IMR-90 (cell line): ENCODE data around the gene DAPK1. TPM values are rescaled to one million over a fixed set of nuclear protein-coding genes. Genes with fewer than 3 reads are reported as not detected.

ENCODE experiments used
- ATAC-seq: fragments of 200-7000 bp; cut with Tn5 transposase; 2 replicates; pipeline ENCODE4 v1.9.1; 2020; ENCODE audit warnings: low read depth, mild to moderate bottlenecking, moderate library complexity
- BruUV-seq: library from RNA; stranded (reverse); fragments of 400-500 nt; replicated peaks from 2 replicates; lab custom pipeline; 2021; lab: Mats Ljungman, UMichigan
- CTCF ChIA-PET: fragments of 300-600 bp; formaldehyde crosslinking; extraction: SDS; loops from one replicate; lab custom pipeline; 2021; ENCODE audit warnings: antibody characterized with exemption; lab: Yijun Ruan, JAX
- POLR2A ChIA-PET: fragments of 300-600 bp; sonication (Branson Sonifier 250); formaldehyde crosslinking; loops from one replicate; lab custom pipeline; 2022; ENCODE audit warnings: antibody characterized with exemption; ENCODE audit not compliant: unreplicated experiment; lab: Charles Lee
- DNase-seq: peaks from one replicate; pipeline ENCODE4 v3.0.0; 2013
- H2AFZ ChIP-seq: replicated peaks from 2 replicates; pipeline ENCODE3; 2013; ENCODE audit warnings: low read length, mild to moderate bottlenecking; ENCODE audit not compliant: poor library complexity
- H2AK5ac ChIP-seq: 2 replicates; pipeline ENCODE4 v1.6.1; 2013; ENCODE audit warnings: low read depth, low read length, inconsistent platforms
- H2AK9ac ChIP-seq: replicated peaks from 2 replicates; pipeline ENCODE3; 2013; ENCODE audit warnings: mild to moderate bottlenecking, low read depth, low read length, moderate library complexity; ENCODE audit not compliant: poor library complexity
- H2BK120ac ChIP-seq: 2 replicates; pipeline ENCODE4 v1.6.1; 2013; ENCODE audit warnings: low read depth, low read length, inconsistent platforms
- H2BK15ac ChIP-seq: 3 replicates; pipeline ENCODE4 v1.6.1; 2013; ENCODE audit warnings: low read depth, low read length, inconsistent platforms
- H2BK20ac ChIP-seq: 2 replicates; pipeline ENCODE4 v1.6.1; 2013; ENCODE audit warnings: low read depth, mild to moderate bottlenecking, inconsistent platforms, low read length, moderate library complexity
- H2BK5ac ChIP-seq: 2 replicates; pipeline ENCODE4 v1.6.1; 2013; ENCODE audit warnings: mild to moderate bottlenecking, low read depth, low read length, inconsistent platforms; ENCODE audit not compliant: poor library complexity, severe bottlenecking
- H3K14ac ChIP-seq: replicated peaks from 2 replicates; pipeline ENCODE4 v1.6.1; 2013; ENCODE audit warnings: low read depth, low read length, inconsistent platforms
- H3K18ac ChIP-seq: 2 replicates; pipeline ENCODE4 v1.6.1; 2013; ENCODE audit warnings: low read depth, low read length, control low read depth
- H3K23ac ChIP-seq: 2 replicates; pipeline ENCODE4 v1.6.1; 2013; ENCODE audit warnings: low read depth, low read length, inconsistent platforms
- H3K27ac ChIP-seq: 2 replicates; pipeline ENCODE4 v1.5.1; 2013; ENCODE audit warnings: mild to moderate bottlenecking, control low read depth, low read length; ENCODE audit not compliant: insufficient read depth
- H3K27me3 ChIP-seq: 2 replicates; pipeline ENCODE4 v1.6.1; 2013; ENCODE audit warnings: low read length; ENCODE audit not compliant: control insufficient read depth, insufficient read depth
- H3K36me3 ChIP-seq: 2 replicates; pipeline ENCODE4 v1.6.1; 2013; ENCODE audit warnings: low read length, mixed read lengths; ENCODE audit not compliant: control insufficient read depth, insufficient read depth
- H3K4ac ChIP-seq: 2 replicates; pipeline ENCODE4 v1.6.1; 2013; ENCODE audit warnings: low read depth, low read length, inconsistent platforms
- H3K4me1 ChIP-seq: 2 replicates; pipeline ENCODE4 v1.6.1; 2013; ENCODE audit warnings: low read length, mixed read lengths; ENCODE audit not compliant: control insufficient read depth, insufficient read depth
- H3K4me2 ChIP-seq: 2 replicates; pipeline ENCODE4 v1.6.1; 2013; ENCODE audit warnings: low read depth, mild to moderate bottlenecking, control low read depth, low read length, moderate library complexity
- H3K4me3 ChIP-seq: 2 replicates; pipeline ENCODE4 v1.5.1; 2013; ENCODE audit warnings: low read depth, mild to moderate bottlenecking, control low read depth, low read length, moderate library complexity; ENCODE audit not compliant: insufficient read depth
- H3K56ac ChIP-seq: 2 replicates; pipeline ENCODE4 v1.6.1; 2013; ENCODE audit warnings: low read length, inconsistent platforms; ENCODE audit not compliant: insufficient read depth; ENCODE audit errors: extremely low read depth
- H3K79me1 ChIP-seq, 2 experiments: 2 replicates each; pipeline ENCODE4 v1.6.1; 2013; ENCODE audit warnings: low read length in 2 of 2, inconsistent platforms in 1 of 2, low read depth in 1 of 2
- H3K9ac ChIP-seq: 2 replicates; pipeline ENCODE4 v1.6.1; 2013; ENCODE audit warnings: low read depth, low read length, control low read depth
- H3K9me1 ChIP-seq: 2 replicates; pipeline ENCODE4 v1.6.1; 2013; ENCODE audit warnings: low read length, inconsistent platforms; ENCODE audit not compliant: insufficient read depth
- H3K9me3 ChIP-seq: 2 replicates; pipeline ENCODE4 v1.6.1; 2013; ENCODE audit warnings: low read length; ENCODE audit not compliant: control insufficient read depth, insufficient read depth
- H4K20me1 ChIP-seq: 2 replicates; pipeline ENCODE4 v1.6.1; 2013; ENCODE audit warnings: low read length, inconsistent platforms; ENCODE audit not compliant: insufficient read depth
- H4K5ac ChIP-seq: 2 replicates; pipeline ENCODE4 v1.6.1; 2013; ENCODE audit warnings: mild to moderate bottlenecking, low read depth, low read length, control low read depth
- H4K8ac ChIP-seq, 2 experiments: 2 replicates each; pipeline ENCODE4 v1.6.1; 2013; ENCODE audit warnings: low read depth in 2 of 2, low read length in 2 of 2, control low read depth in 1 of 2, inconsistent platforms in 1 of 2
- H4K91ac ChIP-seq: 2 replicates; pipeline ENCODE4 v1.6.1; 2013; ENCODE audit warnings: low read depth, low read length, inconsistent platforms; ENCODE audit not compliant: insufficient read depth
- BHLHE40 ChIP-seq: fragments of 150-350 bp; IDR thresholded peaks from 2 replicates; pipeline ENCODE4 v1.6.1; 2016; ENCODE audit warnings: mild to moderate bottlenecking, low read depth, low read length
- CEBPB ChIP-seq: IDR thresholded peaks from 2 replicates; pipeline ENCODE4 v1.6.1; 2012; ENCODE audit warnings: low read depth, low read length, improper control_type of control experiment
- CHD1 ChIP-seq: IDR thresholded peaks from 2 replicates; pipeline ENCODE4 v1.6.1; 2012; ENCODE audit warnings: low read depth, low read length, improper control_type of control experiment
- FOS ChIP-seq: fragments of 150-350 bp; IDR thresholded peaks from 2 replicates; pipeline ENCODE4 v1.6.1; 2016; ENCODE audit warnings: low read depth, low read length
- MAFK ChIP-seq: IDR thresholded peaks from 2 replicates; pipeline ENCODE4 v1.6.1; 2012; ENCODE audit warnings: low read depth, low read length, improper control_type of control experiment
- MAZ ChIP-seq: IDR thresholded peaks from 2 replicates; pipeline ENCODE4 v1.6.1; 2012; ENCODE audit warnings: low read depth, mild to moderate bottlenecking, low read length, improper control_type of control experiment, moderate library complexity, borderline replicate concordance
- MXI1 ChIP-seq: IDR thresholded peaks from 2 replicates; pipeline ENCODE4 v1.6.1; 2012; ENCODE audit warnings: low read depth, mild to moderate bottlenecking, low read length, moderate library complexity, borderline replicate concordance
- NFE2L2 ChIP-seq: fragments of 150-350 bp; IDR thresholded peaks from 2 replicates; pipeline ENCODE4 v1.6.1; 2016; ENCODE audit warnings: low read depth, mild to moderate bottlenecking, low read length
- POLR2A ChIP-seq: IDR thresholded peaks from 2 replicates; pipeline ENCODE4 v1.6.1; 2012; ENCODE audit warnings: mild to moderate bottlenecking, low read depth, low read length
- RAD21 ChIP-seq: IDR thresholded peaks from 2 replicates; pipeline ENCODE4 v1.6.1; 2012; ENCODE audit warnings: low read length, improper control_type of control experiment
- RFX5 ChIP-seq: IDR thresholded peaks from 2 replicates; pipeline ENCODE4 v1.8.0; 2012; ENCODE audit warnings: low read depth, mild to moderate bottlenecking, low read length, moderate library complexity
- SMC3 ChIP-seq: fragments of 150-350 bp; IDR thresholded peaks from 2 replicates; pipeline ENCODE4 v1.6.1; 2016; ENCODE audit warnings: low read depth, mild to moderate bottlenecking, antibody characterized with exemption, low read length, moderate library complexity
- WGBS, 2 experiments: methylation state at CpG; one replicate each; pipeline versions ENCODE4 v1.1.5 to v1.1.7; 2013; ENCODE audit warnings: missing lambda C conversion rate in 2 of 2; ENCODE audit not compliant: insufficient read length in 1 of 2; ENCODE audit errors: extremely low coverage in 2 of 2; 5-methylcytosine and 5-hydroxymethylcytosine counted together
- dilution Hi-C: fragments of 300-500 bp; cut with HindIII; formaldehyde crosslinking; loops from one replicate; pipeline ENCODE4 v1.14.3; 2018; ENCODE audit warnings: low sequenced_read_pairs; ENCODE audit not compliant: unreplicated experiment
- in situ Hi-C: fragments of 300-500 bp; cut with MboI; formaldehyde crosslinking; loops from 3 replicates; pipeline ENCODE4 v1.14.3; 2019; ENCODE audit warnings: low sequenced_read_pairs, inconsistent platforms, mixed read lengths
- intact Hi-C: fragments of 100-400 bp; cut with micrococcal nuclease; formaldehyde crosslinking; loops from 2 replicates; pipeline ENCODE4 v1.10.0; 2022
- polyA plus RNA-seq, 3 experiments: library from polyadenylated mRNA; depleted of rRNA; stranded (reverse); fragments of >200 nt; gene quantifications; 2 replicates each; pipeline ENCODE4 v1.2.3, GENCODE V29; 2012; ENCODE audit warnings: low replicate concordance in 1 of 3
- total RNA-seq: library from RNA; depleted of rRNA; stranded (reverse); fragments of >200 nt; gene quantifications from 2 replicates; pipeline ENCODE4 v1.2.3, GENCODE V29; 2012
- TF ChIP-seq, protein P1 (sequence below): fragments of 150-350 bp; IDR thresholded peaks from 2 replicates; pipeline ENCODE4 v1.6.1; 2017; ENCODE audit warnings: mild to moderate bottlenecking, antibody characterized with exemption, low read length, low read depth
- TF ChIP-seq, protein P2 (sequence below): fragments of 150-350 bp; IDR thresholded peaks from 2 replicates; pipeline ENCODE4 v1.6.1; 2016; ENCODE audit warnings: low read depth, mild to moderate bottlenecking, low read length, moderate library complexity, borderline replicate concordance
- TF ChIP-seq, protein P3 (sequence below): conservative IDR thresholded peaks from 2 replicates; pipeline ENCODE4 v1.5.1; 2012; ENCODE audit warnings: mild to moderate bottlenecking, low read depth, low read length, improper control_type of control experiment

Gene DAPK1
- total and polyA plus RNA-seq, 2 of the 4 experiments (the other 2 are of a cell fraction), result under 0.01 to 0.03 TPM

DNA sequence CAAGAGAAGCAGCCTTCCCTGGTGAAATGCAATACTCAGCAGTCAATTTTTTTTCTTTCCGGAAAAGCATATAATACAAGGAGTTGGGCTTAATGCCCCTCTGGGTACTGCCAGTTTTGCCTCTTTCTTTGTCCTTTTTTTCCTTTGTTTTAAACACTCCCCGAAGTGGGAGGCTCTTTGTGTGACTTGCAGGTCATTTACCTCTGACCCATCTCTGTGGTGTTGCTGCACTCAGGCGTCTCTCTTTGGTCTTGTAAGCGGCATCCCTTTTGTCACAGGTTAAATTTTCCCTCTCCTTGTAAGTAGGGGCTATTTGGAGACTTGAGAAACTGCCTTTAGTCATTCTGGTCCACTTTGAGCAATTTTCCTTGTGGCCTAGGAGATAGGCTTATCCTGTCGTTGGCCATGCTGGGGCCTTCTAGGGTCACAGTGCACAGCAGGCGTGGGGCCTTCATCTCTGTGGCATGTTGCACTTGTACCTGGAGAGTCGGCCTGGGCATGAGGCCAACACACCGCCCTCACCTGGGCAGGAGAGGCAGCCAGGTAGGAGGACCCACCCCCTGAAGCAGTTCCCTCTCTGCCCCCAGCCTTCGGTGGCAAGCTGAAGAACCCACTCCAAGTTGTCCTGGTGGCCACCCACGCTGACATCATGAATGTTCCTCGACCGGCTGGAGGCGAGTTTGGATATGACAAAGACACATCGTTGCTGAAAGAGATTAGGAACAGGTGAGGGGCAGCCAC is 200.6 kb downstream of the DAPK1 start:
- H3K27ac ChIP-seq, result no peak overlapping the region
- no peak overlapping the region for H4K8ac ChIP-seq
- H3K36me3 ChIP-seq, result no peaks in the 10 kb centered on the region
- no peak overlapping the region for H3K4me3 ChIP-seq
- no peaks in the 10 kb centered on the region for H3K79me1 ChIP-seq
- H2BK15ac ChIP-seq, result no peak overlapping the region
- no peaks in the 10 kb centered on the region for H3K4me1 ChIP-seq
- no peak overlapping the region for H2AK9ac ChIP-seq
- H3K9me3 ChIP-seq, result no peaks in the 10 kb centered on the region; the same call in 1 of the 2 replicates
- H2BK20ac ChIP-seq, result no peak overlapping the region
- CTCF ChIA-PET, result no interaction called here
- in situ Hi-C loops (loop anchor here (25.0 kb wide), 2 partner anchors 339 to 1314 kb away; no protein-coding TSS in a partner anchor), intact Hi-C loops (no loop called here), dilution Hi-C loops (no loop called here)
- DNase-seq (no peak), ATAC-seq (no peak)
- no peaks in the 10 kb centered on the region for H3K27me3 ChIP-seq
- H3K4me2 ChIP-seq, result no peak overlapping the region
- 86% methylated on average over 6 of the region's 14 CpGs; no CpG with 5 or more reads in 1 of the 2 experiments for WGBS, 2 experiments
- no peak overlapping the region for H3K14ac ChIP-seq
- no peak overlapping the region for H4K91ac ChIP-seq
- H3K23ac ChIP-seq, result no peak overlapping the region
- no TSS peak for BruUV-seq
- no peak overlapping the region for H4K5ac ChIP-seq
- no peak overlapping the region for H3K18ac ChIP-seq
- no peaks in the 10 kb centered on the region for H4K20me1 ChIP-seq
- H3K9me1 ChIP-seq, result no peaks in the 10 kb centered on the region; the same call in 1 of the 2 replicates
- H2BK5ac ChIP-seq, result no peak overlapping the region
- POLR2A ChIA-PET, result no interaction called here
- H2AFZ ChIP-seq, result no peak overlapping the region
- H3K9ac ChIP-seq, result no peak overlapping the region
- no peak overlapping the region for H2BK120ac ChIP-seq
- H3K4ac ChIP-seq, result no peak overlapping the region
- H3K56ac ChIP-seq, result no peak overlapping the region
- no peak overlapping the region for H2AK5ac ChIP-seq
- TF ChIP-seq, protein P1, sequence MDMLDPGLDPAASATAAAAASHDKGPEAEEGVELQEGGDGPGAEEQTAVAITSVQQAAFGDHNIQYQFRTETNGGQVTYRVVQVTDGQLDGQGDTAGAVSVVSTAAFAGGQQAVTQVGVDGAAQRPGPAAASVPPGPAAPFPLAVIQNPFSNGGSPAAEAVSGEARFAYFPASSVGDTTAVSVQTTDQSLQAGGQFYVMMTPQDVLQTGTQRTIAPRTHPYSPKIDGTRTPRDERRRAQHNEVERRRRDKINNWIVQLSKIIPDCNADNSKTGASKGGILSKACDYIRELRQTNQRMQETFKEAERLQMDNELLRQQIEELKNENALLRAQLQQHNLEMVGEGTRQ, result no peak
- no peak for TF ChIP-seq POLR2A
- no peak for TF ChIP-seq RFX5
- TF ChIP-seq, protein P2, sequence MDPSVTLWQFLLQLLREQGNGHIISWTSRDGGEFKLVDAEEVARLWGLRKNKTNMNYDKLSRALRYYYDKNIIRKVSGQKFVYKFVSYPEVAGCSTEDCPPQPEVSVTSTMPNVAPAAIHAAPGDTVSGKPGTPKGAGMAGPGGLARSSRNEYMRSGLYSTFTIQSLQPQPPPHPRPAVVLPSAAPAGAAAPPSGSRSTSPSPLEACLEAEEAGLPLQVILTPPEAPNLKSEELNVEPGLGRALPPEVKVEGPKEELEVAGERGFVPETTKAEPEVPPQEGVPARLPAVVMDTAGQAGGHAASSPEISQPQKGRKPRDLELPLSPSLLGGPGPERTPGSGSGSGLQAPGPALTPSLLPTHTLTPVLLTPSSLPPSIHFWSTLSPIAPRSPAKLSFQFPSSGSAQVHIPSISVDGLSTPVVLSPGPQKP, result no peak
- TF ChIP-seq MAFK, result no peak
- TF ChIP-seq CHD1, result no peak
- no peak for TF ChIP-seq MXI1
- no peak for TF ChIP-seq BHLHE40
- no peak for TF ChIP-seq MAZ
- TF ChIP-seq, protein P3, sequence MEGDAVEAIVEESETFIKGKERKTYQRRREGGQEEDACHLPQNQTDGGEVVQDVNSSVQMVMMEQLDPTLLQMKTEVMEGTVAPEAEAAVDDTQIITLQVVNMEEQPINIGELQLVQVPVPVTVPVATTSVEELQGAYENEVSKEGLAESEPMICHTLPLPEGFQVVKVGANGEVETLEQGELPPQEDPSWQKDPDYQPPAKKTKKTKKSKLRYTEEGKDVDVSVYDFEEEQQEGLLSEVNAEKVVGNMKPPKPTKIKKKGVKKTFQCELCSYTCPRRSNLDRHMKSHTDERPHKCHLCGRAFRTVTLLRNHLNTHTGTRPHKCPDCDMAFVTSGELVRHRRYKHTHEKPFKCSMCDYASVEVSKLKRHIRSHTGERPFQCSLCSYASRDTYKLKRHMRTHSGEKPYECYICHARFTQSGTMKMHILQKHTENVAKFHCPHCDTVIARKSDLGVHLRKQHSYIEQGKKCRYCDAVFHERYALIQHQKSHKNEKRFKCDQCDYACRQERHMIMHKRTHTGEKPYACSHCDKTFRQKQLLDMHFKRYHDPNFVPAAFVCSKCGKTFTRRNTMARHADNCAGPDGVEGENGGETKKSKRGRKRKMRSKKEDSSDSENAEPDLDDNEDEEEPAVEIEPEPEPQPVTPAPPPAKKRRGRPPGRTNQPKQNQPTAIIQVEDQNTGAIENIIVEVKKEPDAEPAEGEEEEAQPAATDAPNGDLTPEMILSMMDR, result no peak
- TF ChIP-seq SMC3, result no peak
- TF ChIP-seq FOS, result no peak
- no peak for TF ChIP-seq CEBPB
- no peak for TF ChIP-seq RAD21
- no peak for TF ChIP-seq NFE2L2
